HG02943 (cell line): ENCODE data around the gene GPHN.

Experiments used
- ATAC-seq: cut with Tn5 transposase; IDR thresholded peaks from one replicate; pipeline ENCODE4 v1.9.1; 2021; ENCODE audit warnings: mild to moderate bottlenecking, low read depth, moderate library complexity; ENCODE audit not compliant: unreplicated experiment

Gene GPHN

DNA sequence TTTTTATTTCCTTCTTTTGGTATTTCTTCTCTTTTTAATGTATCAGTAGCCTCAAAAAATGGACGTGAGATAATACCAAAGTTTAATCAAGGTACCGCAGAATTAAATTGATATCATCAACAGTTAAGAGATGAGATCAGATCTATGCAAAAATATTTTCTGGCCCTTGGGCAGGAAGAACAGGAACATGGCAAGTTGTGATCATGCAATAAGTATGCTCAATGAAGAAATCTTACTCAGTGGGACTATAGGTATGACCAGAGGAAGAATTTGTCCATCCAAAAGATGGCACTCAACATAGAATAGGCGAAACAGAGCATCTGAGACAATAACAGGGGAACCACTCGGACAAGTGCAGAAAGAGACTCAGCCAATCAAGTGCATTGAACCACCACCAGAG, 680.4 kb downstream of the GPHN start:
- no peak for ATAC-seq

GRCh38 chr14:67191768-67192290, 683.9 kb downstream of the GPHN start:
- no peak for ATAC-seq

GRCh38 chr14:67192366-67192765, 684.4 kb downstream of the GPHN start:
- ATAC-seq = no peak

DNA sequence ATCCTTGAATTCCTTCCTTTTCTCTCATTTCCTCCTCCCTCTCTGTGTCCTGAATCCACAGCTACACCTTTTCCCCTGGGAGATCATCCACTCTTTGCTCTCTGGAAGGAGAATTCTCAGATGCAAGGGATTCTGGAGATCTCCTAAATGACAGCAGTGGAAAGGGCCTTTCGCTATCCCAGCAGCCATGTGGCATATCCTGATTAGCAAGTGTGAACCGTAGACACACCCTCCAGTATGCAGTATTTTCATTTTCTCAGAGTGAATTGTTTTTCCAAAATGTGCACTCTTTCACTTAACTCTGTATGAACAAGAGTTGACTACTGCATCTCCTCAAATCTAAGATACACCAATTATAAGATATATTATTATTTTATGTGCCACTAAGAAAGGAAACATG, 687.3 kb downstream of the GPHN start:
- no peak for ATAC-seq

GRCh38 chr14:67199016-67199415, 691.1 kb downstream of the GPHN start:
- no peak for ATAC-seq

DNA sequence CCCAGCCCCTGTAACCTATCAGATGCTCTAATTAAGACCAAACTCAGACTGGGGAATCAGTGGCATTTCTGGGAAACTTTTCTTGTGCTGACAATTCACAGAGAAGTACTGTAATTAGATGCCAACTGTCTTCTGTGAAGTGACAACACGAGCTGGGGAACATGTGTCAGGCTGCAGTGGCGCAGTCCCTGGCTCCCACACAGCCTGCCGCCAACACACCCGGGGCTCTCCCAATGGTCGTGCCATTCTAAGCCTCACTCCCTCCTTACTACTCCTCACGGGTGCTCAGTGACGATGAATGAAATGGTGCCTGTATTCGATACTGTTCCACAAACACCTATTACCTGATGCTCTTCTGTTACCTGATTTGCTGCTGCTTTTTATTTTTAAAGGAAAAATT, 699.9 kb downstream of the GPHN start:
- no peak for ATAC-seq

DNA sequence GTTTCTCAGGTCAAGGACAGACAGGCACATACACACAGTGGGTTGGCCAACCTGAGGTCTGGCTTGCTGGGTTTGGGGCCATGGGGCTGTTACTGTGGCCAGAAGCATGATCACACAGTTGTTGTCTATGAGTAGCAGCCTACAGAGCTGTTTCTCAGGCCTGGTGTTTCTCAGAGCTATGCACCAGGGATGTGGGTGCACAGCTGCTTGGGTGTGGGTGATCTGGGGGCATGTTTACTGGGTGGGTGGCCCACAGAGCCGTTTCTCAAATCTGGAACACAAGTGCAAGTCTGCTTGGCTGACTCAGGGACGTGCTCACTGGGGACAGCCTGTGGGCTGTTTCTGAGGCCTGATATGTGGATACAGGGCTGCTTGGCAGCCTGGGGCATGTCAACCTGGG, 710.2 kb downstream of the GPHN start:
- ATAC-seq = no peak

DNA sequence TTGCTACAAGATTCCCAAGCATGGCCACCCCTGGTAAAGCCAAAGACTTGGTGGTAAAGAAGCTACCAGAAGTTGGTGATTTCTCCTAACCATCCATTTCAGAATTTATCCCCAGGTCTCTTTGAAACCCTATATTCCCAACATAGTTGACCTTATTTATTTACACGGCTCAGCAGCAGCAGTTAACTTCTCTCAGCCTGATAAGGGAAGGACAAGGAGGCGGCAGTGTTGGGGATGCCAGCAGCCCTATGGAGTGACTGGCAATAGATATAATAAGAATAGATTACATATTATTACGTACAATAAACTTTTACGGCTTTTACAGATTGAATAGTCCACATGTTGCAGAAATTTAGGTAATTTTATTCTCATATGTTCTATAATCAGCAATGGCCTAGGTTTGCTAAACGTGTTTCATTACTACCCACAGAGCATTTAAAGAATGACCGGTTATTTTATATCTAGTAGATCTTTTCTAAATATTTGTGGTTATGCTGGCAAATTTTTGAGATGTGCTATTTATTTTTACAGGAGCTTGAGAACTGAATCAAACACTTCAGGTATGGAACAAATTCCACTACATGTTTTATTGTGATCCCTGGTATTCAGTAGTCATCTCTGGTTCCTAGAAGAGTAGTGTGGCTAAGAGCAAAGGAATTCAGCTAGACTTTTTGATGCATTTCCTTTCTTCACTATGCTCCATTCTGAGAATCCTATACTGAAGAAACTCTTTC, 713.5 kb downstream of the GPHN start:
- ATAC-seq = no peak

GRCh38 chr14:67221982-67222328, 714.0 kb downstream of the GPHN start:
- ATAC-seq = no peak

DNA sequence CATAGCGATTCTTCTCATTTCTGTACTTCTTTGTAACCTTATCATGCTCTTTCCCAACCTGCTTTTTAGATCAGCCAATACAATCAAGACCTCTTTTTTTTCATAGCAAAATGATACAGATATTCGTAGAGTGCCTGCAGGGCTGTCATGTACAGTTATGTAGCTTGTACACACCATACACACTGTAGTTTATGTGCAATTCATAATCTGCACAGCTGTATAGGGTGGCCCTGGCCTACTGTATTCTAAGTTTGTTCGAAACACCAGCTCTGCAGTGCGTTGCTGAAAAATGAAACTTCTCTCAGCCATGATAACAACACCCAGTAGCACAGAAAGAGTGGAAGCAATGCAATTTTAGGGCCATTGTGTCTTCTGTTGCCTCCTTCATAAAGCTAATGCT, 717.6 kb downstream of the GPHN start:
- no peak for ATAC-seq

DNA sequence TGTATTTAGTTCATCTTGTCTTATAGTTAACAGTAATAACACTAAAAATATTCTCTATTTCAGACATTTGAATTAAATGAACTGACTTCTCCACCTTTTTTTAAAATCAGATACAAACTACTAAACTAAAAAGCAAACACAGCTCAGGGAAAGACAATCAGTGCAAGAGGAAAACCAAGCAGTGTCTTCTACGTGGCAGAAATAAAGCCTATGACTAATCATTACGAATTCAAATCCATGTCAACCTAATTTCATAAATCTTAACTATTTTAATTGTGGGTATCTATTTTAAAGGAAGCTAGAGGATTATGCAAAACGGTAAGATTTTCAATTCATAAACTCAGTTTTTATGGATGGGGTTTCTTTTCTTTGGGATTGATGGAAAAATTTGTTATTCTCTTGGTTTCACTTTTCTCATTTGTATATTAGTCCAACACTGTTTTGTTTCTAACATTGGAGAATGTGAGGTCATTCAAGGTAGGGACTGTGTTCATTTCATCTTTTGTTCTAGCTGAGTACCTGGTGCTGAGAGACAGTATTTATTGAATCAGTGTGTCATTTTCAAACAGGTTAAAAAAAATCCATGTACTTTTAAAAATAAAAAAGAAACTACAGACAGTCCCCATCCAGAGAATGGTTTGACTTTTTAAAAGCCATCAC, 720.5 kb downstream of the GPHN start:
- no peak for ATAC-seq
